K562 (cell line): Measurements from ENCODE around the gene GPRASP1.

Experiments used
- BMI1 ChIP-seq: fragments of 150-350 bp; IDR thresholded peaks from 2 replicates; pipeline ENCODE4 v1.6.1; 2014; ENCODE audit warnings: low read length
- CBFA2T3 ChIP-seq: fragments of 450-650 bp; IDR thresholded peaks from 2 replicates; pipeline ENCODE4 v1.6.1; 2017
- CBX3 ChIP-seq, 2 experiments: IDR thresholded peaks; 1 replicate in 1 of 2; 2 replicates in 1 of 2; pipeline ENCODE4 v1.6.1; 2012; ENCODE audit warnings: inconsistent platforms in 2 of 2, low read length in 2 of 2, borderline replicate concordance in 1 of 2, control low read depth in 1 of 2
- CBX8 ChIP-seq: fragments of 200-600 bp; sonication (generic); IDR thresholded peaks from 2 replicates; pipeline ENCODE4 v1.6.1; 2012; ENCODE audit warnings: borderline replicate concordance, mixed run types, low read depth, mild to moderate bottlenecking, moderate library complexity, mixed read lengths, low read length, control low read depth, inconsistent platforms; ENCODE audit not compliant: poor library complexity, severe bottlenecking; ENCODE audit errors: extremely low read depth
- HDGF ChIP-seq: fragments of 450-650 bp; IDR thresholded peaks from 2 replicates; pipeline ENCODE4 v1.6.1; 2016
- SAFB2 ChIP-seq: fragments of 200-400 bp; formaldehyde crosslinking; IDR thresholded peaks from 2 replicates; pipeline ENCODE4 v1.6.1; 2018; ENCODE audit warnings: borderline replicate concordance, low read length, low read depth, moderate library complexity; ENCODE audit not compliant: severe bottlenecking
- SP2 ChIP-seq: IDR thresholded peaks from 2 replicates; pipeline ENCODE4 v1.6.1; 2011; ENCODE audit warnings: mild to moderate bottlenecking, low read depth, low read length, moderate library complexity; ENCODE audit not compliant: poor library complexity, severe bottlenecking; ENCODE audit errors: extremely low read depth
- ZBTB26 ChIP-seq: fragments of 450-650 bp; formaldehyde crosslinking; IDR thresholded peaks from 2 replicates; pipeline ENCODE4 v1.4.0; 2022; ENCODE audit warnings: missing genetic modification characterization
- ZC3H11A ChIP-seq: IDR thresholded peaks from 2 replicates; pipeline ENCODE4 v1.6.1; 2012; ENCODE audit warnings: low read depth, low read length, improper control_type of control experiment
- ZNF707 ChIP-seq: fragments of 250-450 bp; sonication (Bioruptor Pico); conservative IDR thresholded peaks from 2 replicates; pipeline ENCODE4 v1.8.0; 2022; ENCODE audit warnings: inconsistent platforms, mild to moderate bottlenecking, moderate library complexity

GRCh38 chrX:102624105-102624504, 27.2 kb upstream of the GPRASP1 start:
- TF ChIP-seq CBX3 (IDR thresholded peaks at IDR 0.05; ENCODE audit: borderline replicate concordance in 1 of 2, low read length in 2 of 2) = no peak
- no peak for TF ChIP-seq ZC3H11A
- no peak for TF ChIP-seq BMI1
- no peak for TF ChIP-seq SP2
- TF ChIP-seq SAFB2 = no peak
- TF ChIP-seq ZNF707 (CRISPR knock-in tag) = no peak
- no peak for TF ChIP-seq CBFA2T3
- TF ChIP-seq HDGF = no peak
- TF ChIP-seq ZBTB26 (CRISPR knock-in tag) = no peak
- TF ChIP-seq CBX8 = no peak
